Measurements from ENCODE around the gene DLEC1.
"Not testable (repeated sequence)": the region's sequence is repeated elsewhere in the genome, so short reads cannot be mapped to it uniquely, and the experiment has no call there.

Gene DLEC1

DNA sequence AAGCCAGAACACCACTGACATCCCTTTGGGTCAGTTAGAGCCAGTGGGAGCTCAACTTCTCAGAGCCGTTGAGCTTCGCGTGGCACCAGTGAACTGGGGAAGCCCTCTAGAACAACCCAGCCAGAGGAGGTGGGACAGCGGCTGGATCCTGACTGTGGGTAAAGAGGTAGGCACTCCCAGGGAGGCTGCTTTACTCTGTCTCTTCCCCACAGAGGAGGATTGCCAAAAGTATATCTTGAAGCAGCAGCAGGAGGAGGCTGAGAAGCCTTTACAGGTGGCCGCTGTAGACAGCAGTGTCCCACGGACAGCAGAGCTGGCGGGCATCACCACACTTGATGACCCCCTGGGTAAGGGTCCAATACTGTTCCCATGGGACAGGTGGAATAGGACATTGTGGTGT, 100.6 kb downstream of the DLEC1 start:
- no peak for DNase-seq

DNA sequence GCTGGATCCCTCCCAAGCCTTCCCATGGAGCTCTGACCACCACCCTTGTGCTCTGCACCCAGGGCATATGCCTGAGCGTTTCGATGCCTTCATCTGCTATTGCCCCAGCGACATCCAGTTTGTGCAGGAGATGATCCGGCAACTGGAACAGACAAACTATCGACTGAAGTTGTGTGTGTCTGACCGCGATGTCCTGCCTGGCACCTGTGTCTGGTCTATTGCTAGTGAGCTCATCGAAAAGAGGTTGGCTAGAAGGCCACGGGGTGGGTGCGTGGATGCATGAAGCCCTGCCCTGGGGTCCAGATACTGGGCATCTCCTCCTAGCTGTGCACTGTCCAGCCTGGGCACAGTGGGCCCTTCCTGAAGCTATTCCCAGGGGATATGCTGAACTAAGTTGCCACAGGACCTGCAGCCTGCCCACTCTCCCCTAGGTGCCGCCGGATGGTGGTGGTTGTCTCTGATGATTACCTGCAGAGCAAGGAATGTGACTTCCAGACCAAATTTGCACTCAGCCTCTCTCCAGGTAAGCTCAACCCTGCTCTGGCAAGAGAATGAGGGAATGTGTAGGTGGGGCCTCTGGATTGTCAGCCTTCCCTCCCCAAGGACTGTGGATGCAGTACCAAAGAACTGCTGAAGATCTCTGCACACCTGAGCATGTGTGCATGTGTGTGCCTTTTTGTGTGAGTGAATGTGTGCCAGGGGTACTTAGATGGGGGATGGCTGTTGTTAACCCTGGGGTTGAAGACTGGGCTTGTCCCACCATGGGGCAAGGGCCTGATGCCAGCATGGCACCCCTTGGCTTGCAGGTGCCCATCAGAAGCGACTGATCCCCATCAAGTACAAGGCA, 101.5 kb downstream of the DLEC1 start:
- DNase-seq: no peak

GRCh38 chr3:38141173-38141951, 102.4 kb downstream of the DLEC1 start:
- no peak for DNase-seq

DNA sequence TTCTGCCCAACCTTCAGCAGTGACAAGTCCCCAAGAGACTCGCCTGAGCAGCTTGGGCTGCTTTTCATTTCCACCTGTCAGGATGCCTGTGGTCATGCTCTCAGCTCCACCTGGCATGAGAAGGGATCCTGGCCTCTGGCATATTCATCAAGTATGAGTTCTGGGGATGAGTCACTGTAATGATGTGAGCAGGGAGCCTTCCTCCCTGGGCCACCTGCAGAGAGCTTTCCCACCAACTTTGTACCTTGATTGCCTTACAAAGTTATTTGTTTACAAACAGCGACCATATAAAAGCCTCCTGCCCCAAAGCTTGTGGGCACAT, 102.9 kb downstream of the DLEC1 start:
- no peak for DNase-seq

GRCh38 chr3:38142959-38143358, 104.0 kb downstream of the DLEC1 start:
- DNase-seq: no peak

DNA sequence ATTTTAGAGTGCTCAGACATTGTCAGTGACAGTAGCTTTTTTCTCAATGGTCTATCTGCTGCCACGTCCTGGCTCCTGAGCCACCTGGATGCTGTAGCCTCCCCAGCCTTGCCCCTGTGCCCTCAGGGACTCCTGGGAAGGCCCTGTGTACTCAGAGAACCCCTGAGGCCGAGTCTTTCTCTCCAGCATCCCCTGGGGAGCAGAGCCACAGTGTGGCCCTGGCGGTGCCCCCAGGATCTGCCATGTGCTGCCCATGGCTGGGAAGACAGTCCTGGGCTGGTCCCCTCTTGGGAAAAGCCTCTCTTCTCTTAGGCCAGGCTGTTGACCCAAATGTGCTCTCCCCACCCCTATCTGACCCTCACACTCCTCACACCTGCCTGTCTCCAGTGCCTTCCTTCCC, 104.5 kb downstream of the DLEC1 start:
- no peak for DNase-seq

DNA sequence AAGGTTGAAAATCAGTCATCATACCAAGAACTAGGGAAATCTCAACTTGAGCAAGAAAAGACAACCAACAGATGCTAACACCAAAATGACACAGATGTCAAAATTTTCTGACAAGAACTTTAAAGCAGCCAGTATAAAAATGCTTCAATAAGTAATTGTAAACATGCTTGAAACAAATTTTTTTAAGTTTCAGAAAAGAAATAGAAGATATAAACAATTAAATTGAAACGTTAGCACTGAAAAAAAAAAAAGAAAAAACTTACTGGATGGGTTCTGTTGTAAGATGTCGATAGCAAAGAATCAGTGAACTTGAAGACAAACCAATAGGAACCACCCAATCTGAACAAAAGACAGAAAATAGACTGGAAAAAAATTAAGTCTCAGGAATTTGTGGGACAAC, 107.5 kb downstream of the DLEC1 start:
- no peak for DNase-seq

- DNase-seq: no peak
Observed at GRCh38 chr3:38147421-38147820, 108.4 kb downstream of the DLEC1 start.

DNA sequence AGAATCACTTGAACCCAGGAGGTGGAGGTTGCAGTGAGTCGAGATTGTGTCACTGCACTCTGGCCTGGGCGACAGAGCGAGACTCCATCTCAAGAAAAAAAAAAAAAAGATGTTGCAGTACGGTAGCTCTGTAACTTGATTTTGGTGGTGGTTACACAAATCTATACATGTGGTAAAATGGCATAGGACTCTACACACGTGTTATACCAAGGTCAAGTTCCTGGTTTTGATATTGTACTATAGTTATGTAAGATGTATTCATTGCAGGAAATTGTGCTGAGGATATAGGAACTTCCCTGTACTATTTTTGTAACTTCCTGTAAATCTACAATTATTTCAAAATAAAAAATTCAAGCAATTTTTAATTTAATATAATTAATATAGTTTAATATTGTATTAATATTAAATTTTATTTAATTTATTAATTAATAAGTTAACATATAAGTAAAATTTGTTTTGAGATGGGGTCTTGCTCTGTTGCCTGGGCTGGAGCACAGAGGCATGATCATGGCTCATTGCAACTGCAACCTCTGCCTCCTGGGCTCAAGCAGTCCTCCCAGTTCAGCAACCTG, 109.4 kb downstream of the DLEC1 start:
- no peak for DNase-seq

DNA sequence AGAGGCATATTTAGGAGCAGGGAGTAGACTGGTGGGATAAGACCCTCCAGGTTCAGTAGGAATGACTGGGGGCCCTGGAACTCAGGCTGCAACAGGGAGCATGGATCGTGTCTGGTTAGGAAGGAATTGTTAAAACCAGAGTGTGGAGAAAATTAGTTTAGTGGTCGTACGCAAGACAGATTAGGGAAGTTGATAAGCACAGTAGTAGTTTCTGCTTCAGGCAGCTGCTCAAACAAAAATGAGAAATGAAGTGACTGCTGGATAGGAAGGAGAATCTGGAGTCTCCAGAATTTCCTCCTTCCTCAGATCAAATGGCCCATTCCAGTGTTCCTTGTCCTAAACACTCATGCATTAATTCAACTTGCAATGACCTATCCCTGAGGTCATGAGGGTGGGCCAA, 110.7 kb downstream of the DLEC1 start:
- no peak for DNase-seq

- no peak for DNase-seq
Observed at GRCh38 chr3:38150780-38151528, 111.9 kb downstream of the DLEC1 start.

DNA sequence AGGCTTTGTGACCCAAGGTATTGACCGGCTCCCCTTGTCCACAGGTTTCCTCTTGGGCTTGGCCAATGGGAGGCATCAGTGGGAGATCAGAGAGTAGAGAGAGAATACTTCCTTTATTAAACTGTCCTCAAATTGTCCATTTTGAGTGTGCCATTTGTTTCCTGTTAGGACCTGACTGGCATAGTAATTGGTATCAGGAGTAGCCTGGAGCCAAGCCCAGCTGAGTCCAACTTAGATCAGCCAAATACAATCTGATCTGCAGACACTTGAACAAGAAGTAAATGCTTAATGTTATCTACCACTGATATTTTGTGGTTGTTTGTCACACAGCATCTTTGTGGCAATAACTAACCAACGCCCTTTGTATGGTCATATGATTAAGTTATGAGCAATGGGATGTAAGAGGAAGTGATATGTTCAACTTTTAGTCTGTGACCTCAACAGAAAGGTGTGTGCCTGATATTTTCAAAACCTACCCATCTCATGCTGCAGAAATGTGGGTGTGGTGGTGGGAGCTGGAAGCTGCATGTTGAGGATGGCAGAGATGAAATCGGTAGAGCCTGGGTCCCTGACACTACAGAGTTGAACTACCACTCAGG, 112.8 kb downstream of the DLEC1 start:
- no peak for DNase-seq

DNA sequence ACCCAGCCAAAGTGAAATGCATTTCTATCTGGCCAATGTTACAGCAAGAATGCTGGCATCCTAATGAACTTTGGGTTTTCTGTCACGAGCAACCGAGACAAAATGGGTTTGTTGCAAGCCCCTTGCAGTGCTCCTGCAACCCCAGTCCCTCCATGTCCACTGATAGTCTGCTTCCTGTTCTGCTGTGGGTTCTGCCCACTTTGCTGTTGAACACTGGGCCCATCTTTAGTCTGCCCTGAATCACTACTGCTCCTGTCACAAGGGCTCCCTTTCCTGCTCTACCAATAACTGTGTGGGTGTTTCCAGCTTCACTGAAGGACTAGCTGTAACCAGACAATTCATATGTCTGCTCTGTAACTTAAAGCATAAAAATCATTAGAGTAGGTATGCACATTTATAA, 113.6 kb downstream of the DLEC1 start:
- no peak for DNase-seq

DNA sequence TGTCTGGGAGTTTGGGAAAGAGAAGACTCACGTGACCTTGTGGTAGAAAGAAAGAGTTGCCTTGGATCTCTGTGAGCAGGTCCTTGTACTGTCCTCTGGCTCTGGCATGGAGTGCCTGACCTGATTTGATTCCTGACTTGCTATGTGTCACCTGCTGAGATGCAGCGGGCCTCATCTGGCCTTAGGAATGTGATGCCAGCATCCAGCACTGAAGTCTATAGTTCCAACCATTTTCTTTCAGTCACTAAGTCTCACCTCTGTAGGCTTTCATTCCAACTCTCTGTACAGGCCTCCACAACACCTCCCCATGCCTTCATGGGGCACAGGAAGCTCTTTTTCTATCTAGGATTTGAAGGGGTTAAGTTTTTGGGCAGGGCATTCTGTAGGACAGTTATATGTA, 114.2 kb downstream of the DLEC1 start:
- DNase-seq: no peak

DNA sequence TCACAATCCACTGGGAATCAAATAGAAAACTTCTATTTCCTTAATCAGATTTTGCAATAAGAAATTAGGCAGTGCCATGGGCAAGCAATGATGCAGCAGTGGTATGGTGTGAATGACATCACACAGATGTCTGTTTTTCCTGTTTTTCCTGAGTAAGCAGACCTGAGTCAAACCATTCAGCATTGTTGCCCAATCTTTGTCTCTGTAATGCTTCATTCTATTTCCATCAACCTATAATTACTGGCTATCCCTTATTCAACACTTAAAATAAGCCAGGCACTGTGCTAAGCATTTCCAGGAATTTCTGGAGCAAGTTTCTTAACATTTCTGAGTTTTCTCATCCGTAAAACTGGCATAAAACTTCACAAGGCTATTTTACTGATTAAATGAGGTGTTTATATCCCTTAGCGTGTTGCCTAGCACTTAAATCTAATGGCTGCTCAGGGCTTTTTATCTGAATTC, 115.1 kb downstream of the DLEC1 start:
- no peak for DNase-seq

GRCh38 chr3:38154625-38155255, 115.7 kb downstream of the DLEC1 start:
- no peak for DNase-seq

DNA sequence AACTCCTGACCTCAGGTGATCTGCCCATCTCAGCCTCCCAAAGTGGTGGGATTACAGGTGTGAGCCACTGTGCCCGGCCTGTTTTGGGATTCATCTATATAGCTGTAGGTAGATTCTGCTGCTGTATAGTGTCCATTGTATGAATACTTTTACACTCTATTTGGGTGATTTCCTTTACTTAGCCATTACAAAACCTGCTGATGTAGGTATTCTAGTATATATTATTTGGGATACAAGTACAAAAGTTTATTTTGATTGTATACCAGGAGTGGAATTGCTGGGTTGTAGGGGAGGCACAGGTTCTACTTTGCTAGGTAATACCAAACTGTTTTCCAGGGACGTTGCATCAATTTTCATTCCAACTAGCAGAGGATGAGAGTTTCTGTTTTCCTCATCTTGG, 116.8 kb downstream of the DLEC1 start:
- DNase-seq: no peak

DNA sequence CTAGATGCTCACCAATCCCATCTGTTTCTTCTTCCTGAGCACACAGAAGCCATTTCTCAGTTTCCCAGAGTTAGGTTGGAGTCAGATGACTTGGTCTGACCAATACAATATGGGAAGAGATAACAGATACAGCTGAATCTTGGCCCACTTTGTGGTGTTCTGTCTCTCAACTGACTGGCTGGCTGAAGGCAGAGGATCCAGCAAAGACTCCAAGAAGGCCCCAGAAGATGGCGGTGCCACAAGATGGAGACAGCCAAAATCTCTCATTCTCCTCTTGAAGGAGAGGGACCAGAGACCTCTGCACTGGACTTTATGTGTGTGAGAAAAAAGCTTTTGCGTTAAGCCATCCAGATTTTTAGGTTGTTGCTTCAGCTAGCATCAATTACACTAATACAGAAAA, 118.1 kb downstream of the DLEC1 start:
- no peak for DNase-seq

DNA sequence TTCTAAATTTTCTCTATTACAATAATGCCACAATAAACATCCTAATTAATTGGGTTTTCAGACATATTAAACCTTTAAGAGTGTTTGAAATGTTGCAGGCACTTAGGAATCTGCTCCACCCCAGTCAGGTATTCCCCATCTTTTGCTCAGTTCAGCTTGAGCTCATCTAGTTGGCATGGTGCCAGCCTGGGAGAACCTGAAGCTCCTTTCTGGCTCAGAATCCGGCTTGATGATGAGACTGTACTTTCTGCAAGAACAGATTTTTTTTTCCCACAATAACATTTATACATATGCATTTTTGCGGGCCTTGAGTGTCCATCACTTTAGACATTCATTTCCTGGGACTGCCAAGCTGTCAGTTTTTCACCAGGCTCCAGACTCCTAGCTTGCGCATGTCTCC, 118.6 kb downstream of the DLEC1 start:
- DNase-seq: no peak

DNA sequence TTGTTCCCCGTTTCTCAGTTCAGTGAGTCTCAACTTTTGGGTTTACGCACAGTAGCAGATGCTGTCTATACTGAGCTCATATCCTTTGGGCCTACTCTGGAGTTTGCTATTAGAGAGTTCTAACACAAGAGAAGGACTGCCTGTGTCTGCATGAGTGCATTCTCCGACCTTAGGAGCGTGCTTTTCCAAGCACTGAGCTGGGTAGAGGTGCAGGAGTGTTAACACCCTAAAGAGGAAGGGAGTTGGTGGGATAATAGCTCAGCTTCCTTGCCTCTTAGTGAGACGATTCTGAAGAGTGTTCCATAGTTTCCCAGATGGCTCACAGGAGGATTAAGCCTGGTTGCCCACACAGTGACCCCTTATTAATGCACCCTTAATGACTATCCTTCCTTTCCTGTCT, 119.5 kb downstream of the DLEC1 start:
- DNase-seq: no peak

DNA sequence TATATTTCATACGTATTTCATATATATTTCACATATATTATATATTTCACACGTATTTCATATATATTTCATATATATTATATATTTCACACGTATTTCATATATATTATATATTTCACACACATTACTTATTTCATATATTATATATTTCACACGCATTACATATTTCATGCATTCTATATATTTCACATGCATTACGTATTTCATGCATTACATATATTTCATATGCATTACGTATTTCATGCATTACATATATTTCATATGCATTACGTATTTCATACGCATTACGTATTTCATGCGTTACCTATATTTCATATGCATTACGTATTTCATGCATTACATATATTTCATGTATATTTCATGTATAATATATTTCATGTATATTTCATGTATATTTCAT, 121.7 kb downstream of the DLEC1 start:
- not testable (repeated sequence) for DNase-seq

GRCh38 chr3:38163117-38163840, 124.3 kb downstream of the DLEC1 start:
- no peak for DNase-seq

Data from NCI-H2081 treated with DMSO at 0.1 percent for 48 hours (cell line).